ENCODE measurements around the gene PRPH2.
A peak's percentile ranks its signal among the peaks of the same experiment; 100 is the strongest.
"Not testable (repeated sequence)": the region's sequence is repeated elsewhere in the genome, so short reads cannot be mapped to it uniquely, and the experiment has no call there.

The PRPH2 gene

DNA sequence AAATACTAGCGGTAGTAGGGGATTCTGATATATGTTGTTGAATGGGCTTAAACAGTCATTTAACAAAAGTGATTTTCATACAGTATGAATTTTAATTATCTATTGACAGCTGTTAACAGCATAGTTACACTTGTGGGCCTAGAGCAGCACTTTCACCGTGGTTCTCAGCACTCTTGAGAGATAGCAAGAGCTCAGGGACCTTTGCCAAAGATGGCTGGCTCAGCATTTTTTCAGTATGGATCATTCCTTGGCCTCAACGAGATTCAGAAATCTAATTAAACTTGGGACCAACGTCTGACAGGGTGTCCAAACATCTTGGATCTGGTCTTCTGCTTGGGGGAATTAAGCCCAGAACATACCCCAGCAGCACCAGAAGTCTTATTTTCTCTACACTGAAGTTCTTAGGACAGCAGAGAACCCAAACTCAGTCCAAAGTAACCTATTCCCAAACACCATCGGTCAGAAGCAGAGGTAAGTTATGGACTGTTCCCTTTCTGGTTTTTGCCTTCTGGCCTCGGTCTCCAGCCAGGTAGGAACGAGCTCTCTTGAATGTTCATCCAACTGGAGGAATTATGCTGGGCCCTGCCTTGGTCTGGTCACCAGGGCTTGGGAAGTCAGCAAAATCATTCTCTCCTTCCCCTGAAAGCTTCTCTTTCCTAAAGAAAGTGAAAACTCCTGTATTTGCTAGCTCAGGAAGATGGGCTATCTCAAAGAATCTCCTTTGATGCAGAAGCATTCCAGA lies 25.7 kb downstream of the PRPH2 start:
- DNase-seq: no peak

DNA sequence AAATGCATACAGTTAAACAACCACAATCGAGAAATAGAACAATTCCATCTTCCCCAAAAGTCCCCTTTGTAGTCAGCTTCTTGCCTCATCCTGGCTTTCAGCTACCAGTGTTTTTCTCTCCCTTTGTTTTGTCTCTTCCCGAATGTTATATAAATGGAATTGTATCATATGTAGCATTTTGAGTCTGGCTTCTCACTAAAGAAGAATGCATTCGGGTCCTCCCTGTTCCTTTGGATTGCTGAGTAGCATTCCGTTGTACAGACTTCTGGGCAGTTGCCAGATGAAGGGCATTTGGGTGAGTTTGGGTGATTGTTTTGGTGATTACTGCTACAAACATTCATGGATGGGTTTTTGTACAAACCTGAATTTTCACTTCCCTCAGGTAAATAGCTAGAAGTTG lies 27.8 kb downstream of the PRPH2 start:
- no peak for DNase-seq

DNA sequence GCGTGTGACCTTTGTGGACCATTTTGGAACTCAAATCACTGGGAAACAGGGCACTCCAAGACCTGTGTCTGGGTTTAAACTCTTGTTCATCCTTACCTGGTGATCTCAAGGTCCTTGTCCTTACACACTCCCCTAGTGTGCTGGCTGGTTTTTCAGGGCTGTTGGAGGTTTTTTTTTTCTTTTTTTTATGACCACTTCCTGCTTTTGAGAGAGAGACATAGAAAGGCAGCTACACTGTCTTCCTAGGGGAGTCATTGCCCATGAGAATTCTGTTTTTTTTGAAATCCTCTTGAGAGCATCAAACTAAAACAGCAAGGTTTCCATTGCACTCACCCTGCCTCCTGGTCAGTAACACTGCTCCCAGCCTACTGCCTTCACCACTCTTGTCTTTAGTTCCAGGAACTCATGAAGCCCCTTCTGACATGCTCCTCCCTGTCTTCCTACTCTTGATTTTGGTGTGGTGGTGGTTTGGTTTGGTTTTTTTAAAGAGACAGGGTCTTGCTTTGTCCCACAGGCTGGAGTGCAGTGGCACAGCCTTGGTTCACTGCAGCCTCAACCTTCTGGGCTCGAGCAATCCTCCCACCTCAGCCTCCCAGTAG lies 28.6 kb downstream of the PRPH2 start:
- DNase-seq: no peak

DNA sequence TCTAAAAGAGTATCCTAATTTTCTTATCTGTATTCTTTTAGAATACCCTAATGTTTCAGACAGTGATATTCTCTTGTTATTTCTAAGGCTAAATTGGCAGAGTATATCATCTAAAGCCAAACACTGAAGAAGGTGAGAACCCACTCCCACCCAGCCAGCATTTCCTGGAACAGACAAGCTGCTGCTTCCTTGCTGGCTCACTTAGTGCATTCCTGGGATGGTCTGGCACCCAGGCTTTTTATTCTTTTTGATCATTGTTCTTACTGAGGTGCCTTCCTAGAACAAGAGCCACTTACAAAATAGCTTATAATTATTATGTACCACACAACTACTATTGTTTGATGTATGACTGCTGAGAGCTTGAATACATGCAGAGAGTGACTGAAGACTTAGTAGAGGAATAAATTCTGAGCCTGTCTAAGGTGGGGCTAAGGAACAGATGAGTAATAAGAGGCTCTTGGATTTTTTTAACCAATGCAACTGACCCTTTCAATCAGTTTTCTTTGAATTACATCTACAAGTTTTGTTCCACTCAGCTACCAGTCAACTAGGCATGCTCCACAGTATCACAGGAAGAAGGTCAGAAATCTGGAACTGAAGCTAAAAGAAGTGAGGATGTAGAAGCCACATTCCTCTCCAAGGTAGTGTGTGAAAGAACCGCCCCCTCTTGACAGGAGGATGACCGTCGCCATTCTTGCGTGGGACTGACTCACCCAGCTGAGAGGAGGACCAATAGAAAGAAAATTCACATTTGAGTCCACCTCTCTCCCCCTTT lies 30.1 kb downstream of the PRPH2 start:
- no peak for DNase-seq

DNA sequence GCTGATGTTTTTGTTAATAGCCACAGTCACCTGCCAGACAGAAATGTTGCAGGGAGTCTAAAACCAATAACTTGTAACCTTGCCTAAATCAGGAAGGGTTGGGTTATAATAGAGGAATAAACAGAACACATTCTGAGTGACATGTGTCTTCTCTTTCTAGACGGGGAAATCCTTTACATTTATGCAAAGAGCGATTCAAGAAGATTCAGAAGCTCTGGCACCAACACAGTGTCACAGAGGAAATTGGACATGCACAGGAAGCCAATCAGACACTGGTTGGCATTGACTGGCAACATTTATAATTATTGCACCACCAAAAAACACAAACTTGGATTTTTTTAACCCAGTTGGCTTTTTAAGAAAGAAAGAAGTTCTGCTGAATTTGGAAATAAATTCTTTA lies 31.5 kb downstream of the PRPH2 start:
- DNase-seq: no peak

DNA sequence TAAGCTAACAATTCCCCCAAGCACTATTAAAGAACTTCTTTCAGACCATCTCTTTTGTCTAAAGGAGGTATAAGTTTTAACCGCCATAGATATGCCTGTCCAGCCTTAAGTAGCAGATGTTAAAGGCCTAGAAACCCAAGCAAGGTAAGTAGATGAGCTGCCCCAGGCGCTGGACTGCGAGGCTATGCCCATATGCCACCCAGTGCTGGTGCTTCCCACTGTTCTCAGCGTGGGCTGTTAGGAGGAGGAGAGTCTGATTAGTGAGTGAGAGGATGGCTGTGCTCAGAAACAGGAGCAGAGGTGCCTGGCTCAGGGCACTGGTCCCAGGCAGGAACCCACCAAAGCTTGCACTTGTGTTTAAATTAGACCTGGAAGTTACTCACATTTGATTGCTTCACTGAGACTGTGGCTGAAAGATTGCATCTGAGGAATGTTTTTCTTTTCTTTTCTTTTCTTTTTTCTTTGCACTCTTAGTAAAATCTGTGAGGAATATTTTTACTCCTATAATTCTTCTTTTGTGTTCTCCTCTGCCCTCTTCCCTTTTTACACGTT lies 32.2 kb downstream of the PRPH2 start:
- DNase-seq: no peak

DNA sequence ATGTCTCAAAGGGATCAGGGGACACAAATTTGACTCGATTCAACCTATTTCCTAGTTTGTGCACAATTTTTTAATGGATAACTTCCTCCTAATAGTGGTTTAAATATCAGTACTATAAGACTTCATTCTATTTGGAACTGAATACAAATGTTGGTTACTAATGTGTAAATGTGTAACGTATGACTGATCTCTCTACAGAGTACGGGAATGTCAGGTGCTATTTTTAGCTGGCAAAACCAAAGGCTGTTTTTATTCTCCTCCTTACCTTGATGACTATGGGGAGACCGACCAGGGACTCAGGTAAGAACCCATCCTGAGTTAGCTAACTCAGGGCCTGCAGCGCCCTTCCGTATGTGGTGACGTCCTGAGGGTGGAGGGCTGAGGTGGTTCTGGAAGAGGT lies 33.0 kb downstream of the PRPH2 start:
- no peak for DNase-seq

DNA sequence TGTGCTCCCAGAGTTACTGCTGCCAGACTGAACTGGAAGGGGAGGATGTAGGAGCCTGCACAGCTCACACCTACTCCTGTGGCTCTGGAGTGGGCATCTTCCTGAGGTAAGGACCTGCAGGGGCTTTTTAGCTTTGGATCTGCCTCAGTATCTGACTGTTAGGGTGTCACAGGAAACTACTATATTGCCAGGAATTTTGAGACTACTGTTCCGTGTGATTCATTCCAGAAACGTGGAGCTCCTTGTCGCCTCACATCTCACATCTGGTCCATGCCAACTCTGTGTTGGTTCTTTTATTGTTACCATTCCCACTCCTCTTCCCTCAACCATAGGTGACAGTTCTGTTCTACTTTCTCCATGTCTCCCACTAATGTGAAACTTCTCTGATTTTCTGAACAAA lies 34.1 kb downstream of the PRPH2 start:
- DNase-seq: no peak

DNA sequence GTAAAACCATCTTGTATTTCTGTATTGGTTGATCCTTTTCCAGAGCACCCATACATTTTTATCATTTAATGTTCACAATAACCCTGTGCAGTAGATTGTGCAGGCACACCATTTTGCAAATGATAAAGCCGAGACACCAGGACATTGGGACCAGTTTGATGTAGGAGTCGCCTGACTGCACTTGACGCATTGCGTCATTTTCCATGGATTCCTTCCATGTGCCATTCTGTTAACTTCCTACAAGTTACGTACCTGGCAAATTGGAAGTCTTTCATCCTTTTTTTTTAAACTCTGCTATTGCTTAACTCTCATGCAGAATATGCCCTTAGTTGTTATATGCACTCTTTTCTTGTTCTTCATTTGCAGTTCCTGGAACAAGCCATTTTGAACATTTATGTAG lies 43.0 kb downstream of the PRPH2 start:
- no peak for DNase-seq

DNA sequence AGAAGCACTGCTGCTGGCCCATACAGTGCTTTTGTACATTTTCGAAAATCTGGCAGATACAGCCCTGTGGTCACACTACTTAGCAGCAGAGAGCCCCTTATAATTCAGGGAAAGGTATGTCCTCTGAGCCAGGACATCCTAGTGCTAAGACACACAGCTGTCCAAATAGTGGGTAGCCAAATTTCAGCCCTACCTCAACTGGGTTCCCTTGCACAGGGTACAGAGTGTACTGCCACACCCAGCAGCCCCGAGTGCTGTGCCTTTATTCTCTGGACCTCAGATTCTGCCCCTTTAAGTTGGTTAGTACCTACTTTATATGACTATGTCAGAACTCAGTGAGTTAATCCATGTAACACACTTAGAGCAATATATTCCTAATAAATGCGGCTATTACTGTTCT lies 47.6 kb downstream of the PRPH2 start:
- DNase-seq: no peak

DNA sequence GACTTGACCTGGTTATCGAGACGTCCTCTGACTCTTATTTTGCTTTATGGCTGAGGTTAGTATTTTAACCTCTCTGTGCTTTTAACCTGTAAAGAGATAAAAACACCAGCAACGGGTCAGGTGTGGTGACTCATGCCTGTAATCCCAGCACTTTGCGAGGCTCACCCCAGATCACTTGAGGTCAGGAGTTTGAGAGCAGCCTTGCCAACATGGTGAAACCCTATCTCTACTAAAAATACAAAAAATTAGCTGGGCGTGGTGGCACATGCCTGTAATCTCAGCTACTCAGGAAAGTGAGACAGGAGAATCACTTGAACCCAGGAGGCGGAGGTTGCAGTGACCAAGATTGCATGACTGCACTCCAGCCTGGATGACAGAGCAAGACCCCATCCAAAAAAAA lies 48.0 kb downstream of the PRPH2 start:
- not testable (repeated sequence) for DNase-seq

DNA sequence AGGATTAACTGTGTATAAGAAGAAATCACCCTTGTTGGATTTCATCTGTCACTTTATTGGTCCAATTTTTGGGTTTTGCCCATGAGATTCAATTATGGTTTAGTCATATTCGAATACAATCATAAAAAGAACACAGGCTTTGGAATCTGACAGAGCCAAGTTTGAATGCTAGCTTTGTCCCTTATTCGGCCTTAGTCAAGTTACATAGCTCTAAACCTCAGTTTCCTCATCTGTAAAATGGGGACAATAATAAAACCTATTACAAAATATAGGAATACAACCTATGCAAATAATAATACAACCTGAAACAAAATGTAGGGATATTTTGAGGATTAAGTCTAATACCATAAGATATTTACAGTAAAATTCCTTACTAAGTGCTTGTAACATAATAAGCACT lies 57.7 kb downstream of the PRPH2 start:
- no peak for DNase-seq

DNA sequence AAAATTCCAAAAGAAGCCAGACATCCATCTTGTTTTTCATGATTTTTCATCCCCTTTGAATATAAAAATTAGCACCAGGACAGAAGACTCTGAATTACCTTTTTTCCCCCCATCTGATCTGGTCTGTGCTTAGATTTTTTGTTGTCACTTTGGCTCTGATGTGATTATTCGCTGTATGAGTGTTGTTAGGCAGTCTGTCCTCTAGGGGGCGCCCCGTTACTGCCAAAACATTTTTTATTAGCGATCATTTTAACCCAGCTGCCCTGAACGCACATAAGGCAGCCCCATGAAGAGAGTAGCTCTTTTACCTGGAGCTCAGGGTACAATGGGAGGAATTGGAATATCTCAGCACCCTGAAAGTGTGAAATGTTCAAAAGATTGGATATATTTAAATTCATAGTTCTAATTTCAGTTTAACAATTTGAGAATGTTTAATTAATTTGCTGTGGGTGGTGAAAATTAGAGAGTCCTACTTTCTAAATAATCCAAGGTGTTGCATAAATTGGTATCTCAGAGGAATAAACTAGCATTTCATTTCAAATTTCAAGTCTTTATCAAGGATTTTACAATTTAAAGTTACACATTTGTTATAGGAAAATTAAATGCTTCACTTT lies 60.8 kb downstream of the PRPH2 start:
- DNase-seq: peak; percentile 78

DNA sequence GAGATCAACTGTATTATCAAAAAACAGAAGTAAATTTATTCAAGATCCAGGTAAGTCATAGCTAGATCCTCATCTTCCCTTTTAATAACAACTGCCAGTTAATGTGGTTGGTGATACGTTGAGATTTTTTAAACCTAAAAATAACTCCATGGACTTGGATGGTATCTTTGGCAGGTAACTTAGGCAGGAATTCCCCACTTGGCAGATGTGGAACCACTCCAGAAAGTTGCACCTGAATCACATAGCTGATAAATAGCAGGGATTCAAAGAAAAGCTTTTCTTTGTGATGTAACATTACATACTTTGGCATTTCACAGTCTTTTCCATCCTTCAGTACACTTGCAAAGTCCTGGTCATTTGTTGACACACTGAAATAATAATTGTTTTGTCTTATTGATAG lies 62.6 kb downstream of the PRPH2 start:
- DNase-seq: no peak

DNA sequence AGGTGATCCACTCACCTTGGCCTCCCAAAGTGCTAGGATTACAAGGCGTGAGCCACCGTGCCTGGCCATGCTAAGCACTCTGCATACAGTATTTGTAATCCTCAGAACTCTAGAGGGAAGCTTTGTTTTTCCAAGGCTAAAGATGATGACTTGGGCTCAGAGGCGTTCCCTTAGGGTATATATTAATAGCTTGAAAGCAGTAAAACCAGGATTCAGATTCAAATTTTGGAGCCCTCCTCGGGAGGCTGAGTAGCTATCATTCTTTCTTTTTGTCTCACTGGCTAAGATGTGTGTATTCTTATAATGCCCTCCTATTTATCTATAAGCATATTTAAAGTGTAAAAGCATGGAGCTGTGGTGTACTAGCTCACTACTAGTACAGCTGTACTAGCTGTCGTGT lies 68.5 kb downstream of the PRPH2 start:
- no peak for DNase-seq

DNA sequence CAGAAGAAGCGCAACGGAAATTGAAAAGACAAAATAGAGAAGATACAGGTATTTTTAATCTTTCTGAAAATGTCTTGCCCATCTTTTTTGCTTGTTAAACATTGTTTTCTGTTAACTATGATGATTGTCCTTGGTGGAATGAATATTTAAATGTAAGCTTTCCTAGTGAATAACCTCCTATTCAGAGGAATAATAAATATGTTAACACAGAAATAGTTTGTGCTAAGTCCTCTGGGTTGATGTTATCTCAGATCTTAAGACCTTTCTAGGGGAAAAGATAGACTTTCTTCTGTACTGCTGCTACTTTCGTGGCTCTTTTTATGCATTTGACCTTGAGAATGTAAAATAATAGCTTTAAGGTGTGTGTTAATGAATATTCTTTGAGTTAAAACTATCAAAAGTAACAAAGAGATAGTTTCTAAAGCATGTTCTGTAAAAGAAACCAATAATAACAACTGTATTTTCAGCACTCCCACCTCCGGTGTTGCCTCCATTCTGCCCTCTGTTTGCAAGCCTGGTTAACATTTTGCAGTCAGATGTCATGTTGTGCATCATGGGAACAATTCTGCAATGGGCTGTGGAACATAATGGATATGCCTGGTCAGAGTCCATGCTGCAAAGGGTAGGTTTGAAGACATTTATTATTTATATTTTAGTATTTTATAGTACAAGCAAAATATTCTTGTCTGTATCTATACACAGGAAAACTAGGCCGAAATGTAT lies 70.2 kb downstream of the PRPH2 start:
- no peak for DNase-seq

Data from DMS79 treated with DMSO at 0.1 percent for 48 hours (cell line).